ENCODE results near the gene C1QTNF1.
A peak's percentile ranks its signal among the peaks of the same experiment; 100 is the strongest.

The C1QTNF1 gene

GRCh38 chr17:79007504-79008381, 16.2 kb upstream of the C1QTNF1 start:
- Mint-ChIP-seq H3K4me3 (peak overlapping the region; percentile 84), H3K27ac (peak overlapping the region; percentile 96), H3K27me3 (no peaks in the 10 kb centered on the region), H3K36me3 (ENCODE audit: low read depth) (peaks cover 29% of the 10 kb centered on the region), H3K9me3 (no peaks in the 10 kb centered on the region), H3K4me1 (ENCODE audit: low read depth) (peaks cover 52% of the 10 kb centered on the region)
- DNase-seq: no peak

- H3K27ac Mint-ChIP-seq: peak overlapping the region; percentile 96
- H3K36me3 Mint-ChIP-seq (ENCODE audit: low read depth): peaks cover 21% of the 10 kb centered on the region
- H3K4me1 Mint-ChIP-seq (ENCODE audit: low read depth): peaks cover 49% of the 10 kb centered on the region
- no peaks in the 10 kb centered on the region for H3K9me3 Mint-ChIP-seq
- no peaks in the 10 kb centered on the region for H3K27me3 Mint-ChIP-seq
- no peak for DNase-seq
- peak overlapping the region; percentile 84 for H3K4me3 Mint-ChIP-seq
Measured at GRCh38 chr17:79008666-79009387, 15.1 kb upstream of the C1QTNF1 start.

- no peaks in the 10 kb centered on the region for H3K27me3 Mint-ChIP-seq
- DNase-seq: peak; percentile 89
- H3K9me3 Mint-ChIP-seq: peaks cover 2% of the 10 kb centered on the region
- peaks cover 21% of the 10 kb centered on the region for H3K36me3 Mint-ChIP-seq (ENCODE audit: low read depth)
- H3K27ac Mint-ChIP-seq: peak within 1 kb of the TSS; percentile 96
- H3K4me1 Mint-ChIP-seq (ENCODE audit: low read depth): peaks cover 49% of the 10 kb centered on the region
- peak within 1 kb of the TSS; percentile 84 for H3K4me3 Mint-ChIP-seq
Measured at GRCh38 chr17:79009397-79010303, 14.3 kb upstream of the C1QTNF1 start, which contains the start of gene CANT1. TSS of gene CANT1 (minus strand) at chr17:79009764. CDS start at chr17:78997622, 12,142 bp downstream.

GRCh38 chr17:79010304-79010646, 13.7 kb upstream of the C1QTNF1 start:
- no peaks in the 10 kb centered on the region for H3K27me3 Mint-ChIP-seq
- no peak for DNase-seq
- H3K9me3 Mint-ChIP-seq: peaks cover 2% of the 10 kb centered on the region
- H3K36me3 Mint-ChIP-seq (ENCODE audit: low read depth): peaks cover 21% of the 10 kb centered on the region
- H3K4me3 Mint-ChIP-seq: peak overlapping the region; percentile 84
- peaks cover 47% of the 10 kb centered on the region for H3K4me1 Mint-ChIP-seq (ENCODE audit: low read depth)
- peak overlapping the region; percentile 95 for H3K27ac Mint-ChIP-seq

- H3K4me1 Mint-ChIP-seq (ENCODE audit: low read depth): peaks cover 34% of the 10 kb centered on the region
- no peak for DNase-seq
- H3K9me3 Mint-ChIP-seq: peaks cover 2% of the 10 kb centered on the region
- no peaks in the 10 kb centered on the region for H3K27me3 Mint-ChIP-seq
- no peak overlapping the region for H3K4me3 Mint-ChIP-seq
- H3K36me3 Mint-ChIP-seq (ENCODE audit: low read depth): peaks cover 19% of the 10 kb centered on the region
- no peak overlapping the region for H3K27ac Mint-ChIP-seq
Measured at GRCh38 chr17:79011451-79012147, 12.4 kb upstream of the C1QTNF1 start.

- H3K36me3 Mint-ChIP-seq (ENCODE audit: low read depth): peaks cover 10% of the 10 kb centered on the region
- no peak overlapping the region for H3K4me3 Mint-ChIP-seq
- H3K4me1 Mint-ChIP-seq (ENCODE audit: low read depth): peaks cover 23% of the 10 kb centered on the region
- no peaks in the 10 kb centered on the region for H3K27me3 Mint-ChIP-seq
- H3K9me3 Mint-ChIP-seq: peaks cover 2% of the 10 kb centered on the region
- no peak for DNase-seq
- H3K27ac Mint-ChIP-seq: no peak overlapping the region
Measured at GRCh38 chr17:79012563-79013134, 11.3 kb upstream of the C1QTNF1 start.

GRCh38 chr17:79014158-79014758, 9.7 kb upstream of the C1QTNF1 start:
- Mint-ChIP-seq H3K4me1 (ENCODE audit: low read depth) (peaks cover 11% of the 10 kb centered on the region), H3K27me3 (no peaks in the 10 kb centered on the region), H3K9me3 (peaks cover 2% of the 10 kb centered on the region), H3K36me3 (ENCODE audit: low read depth) (peaks cover under 1% of the 10 kb centered on the region), H3K27ac (no peak overlapping the region), H3K4me3 (no peak overlapping the region)
- DNase-seq: no peak

- no peaks in the 10 kb centered on the region for H3K4me1 Mint-ChIP-seq (ENCODE audit: low read depth)
- no peak for DNase-seq
- no peak overlapping the region for H3K4me3 Mint-ChIP-seq
- no peak overlapping the region for H3K27ac Mint-ChIP-seq
- peaks cover 3% of the 10 kb centered on the region for H3K27me3 Mint-ChIP-seq
- peaks cover 2% of the 10 kb centered on the region for H3K9me3 Mint-ChIP-seq
- H3K36me3 Mint-ChIP-seq (ENCODE audit: low read depth): no peaks in the 10 kb centered on the region
Measured at GRCh38 chr17:79017546-79018369, 6.2 kb upstream of the C1QTNF1 start.

- no peak for DNase-seq
- H3K27me3 Mint-ChIP-seq: peaks cover 9% of the 10 kb centered on the region
- peaks cover 2% of the 10 kb centered on the region for H3K9me3 Mint-ChIP-seq
- no peaks in the 10 kb centered on the region for H3K36me3 Mint-ChIP-seq (ENCODE audit: low read depth)
- H3K4me3 Mint-ChIP-seq: no peak overlapping the region
- peaks cover under 1% of the 10 kb centered on the region for H3K4me1 Mint-ChIP-seq (ENCODE audit: low read depth)
- H3K27ac Mint-ChIP-seq: no peak overlapping the region
Measured at GRCh38 chr17:79018370-79018695, 5.6 kb upstream of the C1QTNF1 start.

GRCh38 chr17:79019261-79019631, 4.7 kb upstream of the C1QTNF1 start:
- DNase-seq: no peak
- H3K36me3 Mint-ChIP-seq (ENCODE audit: low read depth): no peaks in the 10 kb centered on the region
- peaks cover 15% of the 10 kb centered on the region for H3K27me3 Mint-ChIP-seq
- H3K4me1 Mint-ChIP-seq (ENCODE audit: low read depth): peaks cover 5% of the 10 kb centered on the region
- no peaks in the 10 kb centered on the region for H3K9me3 Mint-ChIP-seq
- H3K4me3 Mint-ChIP-seq: no peak overlapping the region
- H3K27ac Mint-ChIP-seq: no peak overlapping the region

- no peak overlapping the region for H3K4me3 Mint-ChIP-seq
- peaks cover 8% of the 10 kb centered on the region for H3K4me1 Mint-ChIP-seq (ENCODE audit: low read depth)
- peaks cover 20% of the 10 kb centered on the region for H3K27me3 Mint-ChIP-seq
- H3K27ac Mint-ChIP-seq: no peak overlapping the region
- H3K36me3 Mint-ChIP-seq (ENCODE audit: low read depth): no peaks in the 10 kb centered on the region
- H3K9me3 Mint-ChIP-seq: no peaks in the 10 kb centered on the region
- DNase-seq: no peak
Measured at GRCh38 chr17:79019632-79020584, 4.1 kb upstream of the C1QTNF1 start.

Measured in activated T-cell treated with anti-CD3 and anti-CD28 coated beads, Interleukin-2, amount 50 U/mL, for 24 hours (primary cell).